Measurements from ENCODE around the gene HSDL1.

GRCh38 chr16:84120023-84120422, 25.0 kb downstream of the HSDL1 start:
- no peak for TF ChIP-seq CTCF (IDR thresholded peaks at IDR 0.05; ENCODE audit: low read depth, low read length)
- no peak for TF ChIP-seq EZH2phosphoT487 (IDR thresholded peaks at IDR 0.05; ENCODE audit: low read depth)
